Stimulated activated naive CD4-positive, alpha-beta T cell treated with Interleukin-2 at 50 U/mL for 16 hours (primary cell): Measurements from ENCODE around the gene GLB1L.

Experiments used
- DNase-seq: peaks from one replicate; lab custom pipeline; 2025; lab: John Stamatoyannopoulos, UW

Gene GLB1L

DNA sequence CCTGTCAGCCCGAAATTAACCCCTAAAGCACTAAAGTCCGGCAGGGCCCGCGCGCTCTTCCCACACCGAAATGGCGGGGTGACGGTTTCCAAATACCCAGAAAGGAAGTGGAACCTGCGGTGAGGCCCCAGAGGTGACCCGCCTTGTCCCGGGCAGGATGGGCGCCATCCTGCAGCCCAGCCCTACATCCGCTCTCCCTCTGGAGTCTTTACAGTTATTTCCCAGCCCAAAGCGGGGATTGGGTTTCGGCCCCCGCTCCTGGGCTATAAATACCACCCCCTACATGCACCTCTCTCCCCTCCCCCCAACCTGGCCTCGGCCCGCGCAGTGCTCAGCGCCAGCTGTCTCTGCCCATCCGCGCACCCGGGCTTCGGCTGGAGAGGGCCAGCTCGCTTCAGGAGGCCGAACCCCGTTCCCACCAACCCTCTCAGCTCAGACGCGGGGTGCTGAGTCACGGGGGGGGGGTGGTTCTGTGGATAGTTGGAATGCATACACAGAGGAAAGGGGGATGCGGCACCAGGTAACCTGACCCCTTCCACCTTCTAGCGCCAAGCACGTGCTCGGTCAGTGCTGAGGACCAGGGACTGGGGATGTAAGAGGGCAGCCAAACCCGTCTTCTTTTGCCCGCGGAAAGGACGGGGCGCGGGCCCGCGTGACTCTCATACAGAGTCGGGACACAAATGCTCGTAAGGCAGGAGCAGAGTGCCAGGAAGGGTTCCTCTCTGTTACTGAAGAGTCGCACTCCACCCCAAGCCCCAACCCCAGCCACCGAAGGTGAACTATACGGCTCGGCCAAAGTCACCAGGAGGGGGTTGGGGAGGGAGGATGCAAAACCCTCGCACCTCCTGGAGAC, 7.9 kb upstream of the GLB1L start, which contains the start of gene TUBA4B:
TSS of gene TUBA4B (plus strand) at position 344 of the 853 bp plus-strand sequence. CDS start at position 509, 165 bp downstream.
- DNase-seq: peak; percentile 44

DNA sequence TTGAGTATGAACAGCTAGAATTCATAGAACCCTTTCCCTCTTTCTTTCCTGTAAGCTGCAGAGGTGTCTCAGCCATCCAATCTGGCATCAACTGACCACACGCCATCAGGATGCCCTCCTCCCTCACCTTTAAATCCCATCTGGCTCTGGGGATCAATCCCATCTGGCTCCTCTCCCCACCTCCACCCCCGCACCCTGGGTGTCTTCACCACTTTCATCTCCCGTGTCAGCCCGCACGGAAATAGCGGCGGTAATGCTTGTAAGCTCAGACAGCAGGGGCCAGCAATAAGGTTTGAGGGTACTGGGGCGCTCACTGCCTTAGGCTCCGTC, 7.3 kb upstream of the GLB1L start:
- peak; percentile 46 for DNase-seq

- DNase-seq: peak; percentile 21
Measured at GRCh38 chr2:219252084-219252483, 6.8 kb upstream of the GLB1L start.

DNA sequence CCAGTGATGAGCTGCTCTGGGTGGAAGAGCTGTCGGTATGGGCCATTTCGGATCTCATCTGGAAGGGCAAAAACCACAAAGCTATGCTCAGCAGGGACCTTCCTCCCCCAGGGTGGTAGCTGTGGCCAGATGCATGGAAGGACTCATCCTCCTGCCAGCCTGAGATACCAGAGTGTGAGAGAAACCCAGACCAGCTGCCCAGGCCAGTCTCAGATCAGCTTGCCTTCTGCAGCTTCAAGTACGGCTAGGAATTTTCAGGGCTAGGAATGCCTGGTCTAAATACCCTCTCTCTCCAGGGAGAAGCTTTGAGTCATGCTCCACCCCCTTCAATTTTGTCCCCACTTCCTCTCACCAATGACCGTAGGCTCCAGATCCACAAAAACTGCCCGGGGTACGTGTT, 6.4 kb upstream of the GLB1L start:
- DNase-seq: no peak

DNA sequence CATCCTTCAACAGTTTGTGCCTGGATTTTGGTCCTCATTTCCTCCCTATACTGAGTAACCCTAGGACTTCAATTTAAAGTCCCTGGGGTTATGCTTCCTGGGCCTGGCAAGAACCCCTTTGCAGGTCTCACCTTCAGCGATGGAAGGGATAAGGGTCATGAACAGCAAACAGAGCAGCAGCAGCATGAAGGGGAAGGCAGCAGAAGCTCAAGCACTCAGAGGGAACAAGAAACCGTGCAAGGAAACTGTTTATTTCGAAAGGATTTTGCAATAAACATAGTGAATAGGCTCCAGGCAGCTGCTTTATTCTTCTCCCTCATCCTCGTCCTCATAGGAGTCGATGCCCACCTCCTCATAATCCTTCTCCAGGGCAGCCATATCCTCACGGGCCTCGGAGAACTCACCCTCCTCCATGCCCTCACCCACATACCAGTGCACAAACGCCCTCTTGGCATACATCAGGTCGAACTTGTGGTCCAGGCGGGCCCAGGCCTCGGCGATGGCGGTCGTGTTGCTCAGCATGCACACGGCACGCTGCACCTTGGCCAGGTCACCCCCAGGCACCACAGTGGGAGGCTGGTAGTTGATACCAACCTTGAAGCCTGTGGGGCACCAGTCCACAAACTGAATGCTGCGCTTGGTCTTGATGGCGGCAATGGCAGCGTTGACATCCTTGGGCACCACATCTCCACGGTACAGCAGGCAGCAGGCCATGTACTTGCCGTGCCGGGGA, 5.0 kb upstream of the GLB1L start:
- DNase-seq: no peak

- peak; percentile 11 for DNase-seq
Measured at GRCh38 chr2:219249203-219249980, 4.1 kb upstream of the GLB1L start.

DNA sequence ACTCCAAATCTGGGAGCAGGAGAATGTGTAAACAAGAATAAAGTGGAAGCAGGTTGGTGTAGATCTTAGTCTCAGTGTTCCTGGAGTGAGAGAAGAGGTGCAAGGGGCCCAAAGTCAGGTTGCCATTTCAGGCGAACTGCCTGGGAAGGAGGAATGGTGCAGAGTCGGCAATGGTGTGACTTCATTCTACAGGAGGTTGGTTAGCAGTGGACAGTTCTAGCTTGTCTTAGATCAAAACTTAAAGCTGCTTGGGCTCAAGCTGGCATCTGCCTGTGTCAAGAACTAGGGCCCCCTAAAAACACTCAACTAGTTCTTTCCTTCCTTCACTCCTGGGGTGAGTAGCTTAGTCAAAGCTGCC, 3.6 kb upstream of the GLB1L start:
- no peak for DNase-seq

GRCh38 chr2:219247678-219248642, 2.7 kb upstream of the GLB1L start:
- peak; percentile 72 for DNase-seq

DNA sequence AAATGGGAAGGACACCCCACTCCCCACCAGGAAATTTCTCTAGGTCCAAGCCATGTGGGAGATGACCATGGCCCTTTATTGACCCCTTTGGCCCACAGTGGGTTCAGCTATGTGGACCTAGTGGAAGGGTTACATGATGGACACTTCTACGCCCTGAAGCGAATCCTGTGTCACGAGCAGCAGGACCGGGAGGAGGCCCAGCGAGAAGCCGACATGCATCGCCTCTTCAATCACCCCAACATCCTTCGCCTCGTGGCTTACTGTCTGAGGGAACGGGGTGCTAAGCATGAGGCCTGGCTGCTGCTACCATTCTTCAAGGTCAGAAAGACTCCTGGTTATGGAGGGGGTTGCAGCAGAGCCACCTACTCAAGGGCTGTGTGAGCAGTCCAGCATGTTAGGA, 1.3 kb upstream of the GLB1L start:
- DNase-seq: no peak

DNA sequence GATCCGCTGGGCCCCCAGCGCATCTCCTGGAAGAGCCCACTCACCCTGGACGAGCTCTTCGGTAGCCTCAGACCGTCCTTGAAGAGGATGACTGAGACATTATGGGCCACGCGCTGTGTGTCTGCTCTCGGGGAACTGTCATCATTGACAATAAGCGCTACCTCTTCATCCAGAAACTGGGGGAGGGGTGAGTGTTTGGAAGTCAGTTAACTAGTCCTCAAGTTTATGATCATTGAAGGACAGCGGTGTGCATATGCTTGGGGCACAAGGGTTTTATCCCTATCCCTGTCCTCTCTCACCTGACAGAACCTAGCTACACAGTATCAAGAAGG, 621 bp upstream of the GLB1L start:
- no peak for DNase-seq

GRCh38 chr2:219244789-219245147, 476 bp downstream of the GLB1L start:
- DNase-seq: no peak

DNA sequence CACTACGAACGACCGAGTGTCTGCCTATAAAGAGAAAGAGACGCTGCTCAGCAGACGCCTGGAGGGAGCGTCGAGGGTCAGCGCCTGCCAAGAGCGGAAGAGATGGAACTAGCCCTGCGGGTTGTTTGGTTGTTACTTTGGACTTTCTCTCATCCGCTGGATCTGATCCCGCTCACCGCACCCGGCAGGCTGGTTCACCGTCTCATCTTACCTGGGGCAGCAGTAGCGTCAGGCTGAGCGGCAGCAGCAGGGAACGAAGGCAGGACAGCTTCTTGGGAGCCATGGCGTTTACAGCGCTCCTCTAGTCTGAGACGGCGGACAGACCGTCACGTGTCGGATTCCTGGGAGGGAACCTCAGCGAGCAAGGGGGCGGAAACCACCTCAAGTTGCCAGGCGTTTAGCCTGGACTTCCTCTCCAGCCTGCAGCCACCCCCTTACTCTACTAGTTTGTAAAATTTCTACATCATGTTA, 1.9 kb downstream of the GLB1L start:
- DNase-seq: no peak

GRCh38 chr2:219234331-219234730, 10.9 kb downstream of the GLB1L start:
- no peak for DNase-seq

GRCh38 chr2:219230059-219230540, 15.1 kb downstream of the GLB1L start:
- peak; percentile 32 for DNase-seq

GRCh38 chr2:219229305-219230058, 15.8 kb downstream of the GLB1L start, which contains the start of the genes ANKZF1 and ATG9A:
Gene ANKZF1, plus strand, starts transcription at chr2:219229806. Its CDS starts 452 bp downstream, at chr2:219230258.
Gene ATG9A, minus strand, starts transcription at chr2:219229636. Its CDS starts 1,612 bp downstream, at chr2:219228024.
- peak; percentile 99 for DNase-seq

- no peak for DNase-seq
Measured at GRCh38 chr2:219228911-219229304, 16.3 kb downstream of the GLB1L start.

DNA sequence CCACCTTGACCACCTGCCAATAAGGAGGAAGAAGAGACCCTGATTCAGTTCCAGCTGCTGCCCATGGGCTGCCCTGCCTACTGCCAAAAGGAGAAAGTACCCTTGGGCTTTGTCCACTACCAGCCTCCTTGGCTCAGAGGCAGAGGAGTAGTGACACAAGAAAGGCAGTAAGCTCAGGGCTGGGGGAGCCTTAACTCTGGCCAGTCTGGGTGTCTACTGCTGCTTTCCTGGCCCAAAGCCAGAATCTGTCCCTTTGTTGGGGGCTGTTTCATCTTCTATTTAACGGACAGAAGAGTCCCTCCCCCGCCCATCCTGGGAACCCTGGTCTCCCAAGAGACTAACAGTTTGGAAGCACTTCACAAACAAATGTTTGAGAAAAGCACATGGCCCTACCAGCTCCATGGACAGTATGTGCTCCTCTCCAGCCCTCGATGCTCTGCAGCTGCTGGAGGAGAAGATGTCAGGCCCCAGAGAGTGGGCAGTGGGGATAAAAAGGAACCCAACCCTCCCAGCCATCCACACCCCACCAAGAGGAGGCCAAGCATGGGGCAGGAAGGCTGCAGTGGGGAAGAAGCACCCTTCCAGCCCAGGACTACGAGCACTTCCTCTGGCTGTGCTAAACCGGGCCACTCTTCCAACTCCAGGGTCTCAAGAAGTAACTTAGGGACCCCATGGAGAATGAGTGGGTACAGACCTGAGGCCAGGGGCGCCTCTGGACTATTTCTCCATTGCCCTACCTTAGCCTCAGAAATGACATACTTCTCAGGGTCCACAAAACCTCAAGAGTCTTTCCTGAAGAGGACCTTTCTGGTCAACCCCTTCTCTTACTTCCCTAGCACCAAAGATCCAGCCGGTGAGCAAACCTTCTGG, 17.0 kb downstream of the GLB1L start:
- DNase-seq: no peak

GRCh38 chr2:219225350-219225749, 19.9 kb downstream of the GLB1L start:
- DNase-seq: no peak

GRCh38 chr2:219223831-219224610, 21.2 kb downstream of the GLB1L start:
- DNase-seq: no peak
